GM18526 (cell line): ENCODE measurements around the gene ZNF107.

Source experiments
- POLR2A ChIP-seq: IDR thresholded peaks from 3 replicates; pipeline ENCODE4 v1.6.1; 2011; ENCODE audit not compliant: insufficient read length; ENCODE audit errors: extremely low read depth

The ZNF107 gene

DNA sequence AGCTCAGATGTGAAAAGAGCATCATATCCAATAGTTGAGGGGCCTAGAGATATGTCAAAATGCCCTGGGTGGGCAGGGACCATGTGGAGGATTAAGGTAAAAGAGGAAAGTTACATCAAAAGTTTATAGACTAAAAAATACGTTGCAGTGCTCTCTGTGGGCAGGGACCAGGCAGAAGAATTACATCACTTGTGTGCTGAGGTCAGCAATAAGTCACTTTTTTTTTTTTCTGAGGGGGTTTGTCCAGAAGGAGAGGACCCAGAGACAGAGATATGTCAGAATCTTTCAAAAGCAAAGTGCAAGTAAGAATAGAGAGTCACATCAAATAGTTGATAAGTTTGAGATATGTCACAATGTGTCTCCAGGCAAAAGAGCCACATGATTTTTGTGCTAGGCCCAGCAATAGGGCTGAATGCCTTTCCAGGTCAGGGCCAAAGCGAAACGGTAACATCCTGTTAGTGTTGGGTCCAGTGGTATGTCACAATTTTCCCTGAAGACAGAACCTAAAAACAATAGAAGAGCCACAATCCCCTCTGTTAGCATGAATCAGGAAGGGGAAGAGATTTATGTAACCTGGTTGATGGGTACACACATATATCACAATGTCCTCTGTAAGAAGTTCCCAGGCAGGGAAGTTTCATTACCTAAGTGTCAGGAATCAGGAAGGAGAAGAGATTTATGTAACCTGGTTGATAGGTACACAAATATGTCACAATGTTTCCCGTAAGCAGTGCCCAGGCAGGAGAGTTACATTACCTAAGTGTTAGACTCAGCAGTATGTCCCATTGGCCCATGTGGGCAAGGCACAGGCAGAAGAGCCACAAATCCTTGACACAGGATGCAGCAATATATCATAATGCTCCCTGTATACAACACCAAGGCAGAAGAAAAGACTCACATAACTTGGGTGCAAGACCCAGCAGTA, 28.1 kb upstream of the ZNF107 start:
- TF ChIP-seq POLR2A: no peak

DNA sequence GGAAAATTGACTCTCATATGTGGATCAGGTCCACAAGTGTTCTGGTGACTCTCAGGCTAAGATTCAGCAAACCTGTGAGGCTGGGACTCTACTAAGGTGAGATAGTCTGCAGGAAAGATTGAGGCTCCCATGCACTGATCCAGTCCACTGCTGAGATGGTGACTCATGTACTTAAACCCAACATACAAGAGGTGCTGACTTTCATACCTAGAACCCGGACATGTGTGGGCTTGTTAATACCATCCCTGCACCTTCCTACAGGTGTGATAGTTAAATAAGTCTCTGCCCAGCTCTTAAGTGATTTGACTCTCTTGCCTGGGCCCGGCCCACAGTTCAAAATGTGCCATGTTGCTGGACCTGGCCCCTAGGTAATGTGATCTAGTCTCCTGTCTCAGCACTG, 27.1 kb upstream of the ZNF107 start:
- TF ChIP-seq POLR2A: no peak

DNA sequence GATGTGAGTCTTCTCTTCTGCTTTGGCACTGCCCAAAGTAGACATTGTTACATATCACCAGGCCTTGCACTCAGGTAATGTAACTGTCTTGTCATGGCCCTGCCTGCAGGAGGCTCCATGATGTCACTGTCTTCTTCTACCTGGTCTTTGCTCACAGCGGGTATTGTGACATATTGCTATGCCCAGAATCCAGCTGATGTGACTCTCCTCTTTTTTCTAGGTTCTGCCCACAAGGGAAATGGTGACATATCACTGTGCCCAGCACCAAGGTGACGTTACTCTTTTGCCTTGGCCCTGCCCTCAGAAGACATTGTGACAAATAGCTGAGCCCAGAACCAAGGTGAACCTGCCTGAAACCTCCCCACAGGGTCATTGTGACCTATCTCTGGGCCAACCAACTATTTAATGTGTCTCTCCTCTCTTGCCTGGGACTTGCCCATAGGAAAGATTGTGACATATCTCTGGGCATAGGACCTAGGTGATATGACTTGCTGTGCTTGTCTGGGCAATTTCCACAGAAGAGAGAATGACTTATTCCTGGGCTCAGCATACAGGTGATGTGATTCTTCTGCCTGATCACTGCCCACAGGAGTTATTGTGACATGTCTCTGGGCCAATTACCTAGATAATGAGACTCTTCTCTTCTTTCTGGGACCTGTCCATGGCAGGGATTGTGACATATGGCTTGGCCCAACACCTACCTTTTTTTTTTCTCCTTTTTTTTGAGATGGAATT, 26.5 kb upstream of the ZNF107 start:
- no peak for TF ChIP-seq POLR2A

GRCh38 chr7:64640504-64640903, 25.4 kb upstream of the ZNF107 start:
- no peak for TF ChIP-seq POLR2A

GRCh38 chr7:64642046-64642445, 23.9 kb upstream of the ZNF107 start:
- TF ChIP-seq POLR2A: no peak

DNA sequence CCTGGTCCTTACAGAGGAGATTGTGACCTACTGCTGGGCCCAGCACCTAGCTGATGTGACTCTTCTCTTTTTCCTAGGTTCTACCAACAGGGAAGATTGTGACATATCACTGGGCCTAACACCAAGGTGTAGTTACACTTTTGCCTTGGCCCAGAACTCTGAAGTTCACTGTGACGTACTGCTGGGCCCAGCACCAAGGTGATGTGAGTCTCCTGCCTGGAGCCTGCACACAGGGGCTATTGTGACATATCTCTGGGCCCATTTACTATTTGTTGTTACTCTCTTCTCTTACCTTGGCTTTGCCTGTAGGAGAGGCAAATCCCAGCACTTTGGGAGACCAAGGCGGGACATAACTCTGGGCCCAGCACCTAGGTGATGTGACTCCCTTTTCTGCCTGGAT, 23.1 kb upstream of the ZNF107 start:
- TF ChIP-seq POLR2A: no peak

DNA sequence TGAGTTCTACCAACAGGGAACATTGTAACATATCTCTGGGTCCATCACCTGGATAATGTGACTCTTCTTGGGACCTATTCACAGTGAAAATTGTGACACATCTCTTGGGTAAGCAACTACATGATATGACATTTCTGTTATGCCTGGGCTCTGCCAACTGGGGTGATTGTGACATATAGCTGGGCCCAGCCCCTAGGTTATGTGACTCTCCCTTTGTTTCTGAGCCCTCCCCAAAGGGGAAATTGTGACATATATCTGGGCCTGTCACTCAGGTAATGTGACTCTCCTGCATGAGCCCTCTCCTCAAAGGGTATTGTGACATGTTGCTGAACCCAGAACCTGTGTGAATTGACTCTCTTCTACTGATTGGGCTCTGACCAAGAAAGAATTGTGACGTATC, 22.4 kb upstream of the ZNF107 start:
- no peak for TF ChIP-seq POLR2A

GRCh38 chr7:64651203-64651602, 14.7 kb upstream of the ZNF107 start:
- TF ChIP-seq POLR2A: no peak

DNA sequence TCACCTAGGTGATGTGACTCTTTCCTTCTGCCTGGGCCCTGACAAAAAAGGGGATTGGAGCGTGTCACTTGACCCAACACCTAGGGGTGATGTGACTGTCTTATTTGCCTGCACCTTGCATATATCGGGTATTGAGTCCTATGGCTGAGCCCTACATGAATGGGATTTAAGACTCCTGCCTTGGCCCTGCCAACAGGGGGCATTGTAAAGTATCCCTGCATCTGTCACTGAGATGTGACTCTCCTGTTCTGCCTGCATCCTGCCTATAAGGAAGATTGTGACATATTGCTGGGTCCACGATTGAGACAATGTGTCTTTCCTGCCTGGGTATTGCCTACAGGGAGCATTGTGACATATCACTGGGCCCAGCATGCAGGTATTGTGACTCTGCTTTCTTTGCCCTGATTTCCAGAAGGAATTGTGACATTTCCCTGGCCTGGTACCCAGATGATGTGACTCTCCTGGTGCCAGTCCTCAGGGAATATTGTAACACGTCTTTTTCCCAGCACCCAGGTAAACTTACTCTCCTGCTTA, 14.2 kb upstream of the ZNF107 start:
- no peak for TF ChIP-seq POLR2A

GRCh38 chr7:64653721-64654401, 12.1 kb upstream of the ZNF107 start:
- TF ChIP-seq POLR2A: no peak

DNA sequence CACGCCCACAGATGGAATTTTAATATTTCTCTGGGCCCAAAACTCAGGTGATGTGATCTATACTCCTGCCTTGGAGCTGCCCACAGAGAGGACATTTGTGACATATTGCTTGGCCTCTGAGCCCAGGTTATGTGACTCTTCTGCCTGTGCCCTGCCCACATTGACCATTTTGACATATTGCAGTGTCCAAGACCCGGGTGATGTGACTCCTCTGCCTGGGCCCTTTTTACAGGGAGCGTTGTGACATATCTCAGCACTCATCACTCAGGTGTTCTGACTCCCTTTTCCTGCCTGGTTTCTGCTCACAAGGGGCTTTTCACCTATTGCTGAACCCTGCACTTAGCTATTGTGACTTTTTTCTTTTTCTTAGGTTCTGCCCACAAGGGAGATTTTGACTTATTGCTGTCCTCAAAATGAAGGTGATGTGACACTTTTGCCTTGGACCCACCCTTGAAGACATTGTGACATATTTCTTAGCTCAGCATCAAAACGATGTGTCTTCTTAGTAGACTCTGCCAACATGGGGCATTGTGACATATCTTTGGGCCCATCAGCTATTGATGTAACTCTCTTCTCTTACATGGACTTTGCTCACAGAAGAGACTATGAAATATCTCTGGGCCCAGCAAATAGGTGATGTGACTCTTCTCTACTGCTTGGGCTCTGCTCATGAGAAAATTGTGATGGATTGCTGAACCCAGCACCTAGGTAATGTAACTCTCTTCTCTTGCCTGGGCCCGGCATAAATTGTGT, 11.0 kb upstream of the ZNF107 start:
- no peak for TF ChIP-seq POLR2A

- TF ChIP-seq POLR2A: no peak
Observed at GRCh38 chr7:64655811-64656210, 10.1 kb upstream of the ZNF107 start.

DNA sequence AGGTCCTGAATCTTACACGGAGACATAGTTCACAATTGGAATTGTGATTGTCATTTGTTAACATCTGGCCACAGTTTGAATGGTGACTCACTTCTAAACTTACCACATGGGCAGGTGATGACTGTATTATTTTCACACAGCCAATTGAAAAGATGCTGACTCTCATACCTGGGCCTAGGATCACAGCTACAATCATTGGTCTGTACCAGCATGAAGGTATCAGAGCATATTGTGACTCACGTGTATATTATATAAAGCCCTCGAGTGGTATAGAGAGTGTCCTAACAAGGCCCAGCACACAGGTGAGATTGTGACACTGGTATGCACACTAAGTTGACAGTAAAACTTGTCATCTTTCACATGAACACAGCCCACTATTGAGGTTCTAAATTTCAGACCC, 9.4 kb upstream of the ZNF107 start:
- TF ChIP-seq POLR2A: no peak

DNA sequence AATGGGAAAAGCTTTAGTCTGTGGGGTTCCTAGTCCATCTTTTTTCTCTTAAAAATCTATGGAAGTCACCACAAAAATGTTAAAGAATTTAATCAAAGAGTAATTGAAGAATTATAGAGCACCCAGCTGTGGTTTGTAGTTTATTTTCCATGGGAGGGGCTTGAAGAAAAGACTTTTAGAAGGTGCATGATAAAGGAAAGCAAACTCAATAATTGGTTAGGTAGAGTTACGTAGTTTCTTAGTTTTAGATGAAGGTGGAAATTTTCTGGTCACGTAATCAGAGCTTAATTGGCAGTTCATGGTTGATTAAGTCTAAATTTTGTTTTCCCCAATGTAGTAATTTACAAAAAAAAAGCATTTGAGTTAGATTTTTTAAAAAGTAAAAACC, 724 bp downstream of the ZNF107 start:
- no peak for TF ChIP-seq POLR2A

- no peak for TF ChIP-seq POLR2A
Observed at GRCh38 chr7:64667311-64667710, 1.4 kb downstream of the ZNF107 start.
